SU-DHL-6 (cell line): ENCODE measurements around the gene NME7.

Experiments used
- EZH2phosphoT487 ChIP-seq: fragments of 200-600 bp; sonication (generic), shearing (Covaris generic); conservative IDR thresholded peaks from 2 replicates; pipeline ENCODE4 v1.6.1; 2018; ENCODE audit warnings: mild to moderate bottlenecking, antibody characterized with exemption, low read length, moderate library complexity, mixed read lengths
- TF ChIP-seq, protein P1 (sequence below): fragments of 200-600 bp; sonication (generic); IDR thresholded peaks from one replicate; pipeline ENCODE4 v1.5.1; 2017; ENCODE audit warnings: antibody characterized with exemption, mild to moderate bottlenecking, low read length, moderate library complexity; ENCODE audit not compliant: insufficient read depth, poor library complexity, severe bottlenecking

DNA sequence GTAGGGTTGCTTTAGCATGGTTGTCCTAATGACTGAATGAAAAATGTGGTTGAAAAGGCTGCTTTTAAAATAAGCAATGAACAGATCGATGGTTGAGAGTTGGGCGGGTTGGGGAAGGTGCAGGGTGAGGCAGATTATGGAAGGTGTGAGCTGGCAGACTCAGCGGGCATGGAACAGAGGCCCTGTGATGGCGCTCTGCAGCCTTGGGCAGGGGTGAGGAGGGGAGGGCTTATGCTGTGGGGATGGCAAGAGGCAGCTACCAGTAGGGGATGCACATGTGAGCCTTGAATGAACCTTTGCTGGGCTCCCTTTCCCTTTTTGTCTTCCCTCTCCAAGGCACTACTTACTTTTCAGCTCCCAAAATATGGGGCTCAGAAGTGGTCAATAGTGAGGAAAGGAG, 230.2 kb downstream of the NME7 start:
- TF ChIP-seq, protein P1, sequence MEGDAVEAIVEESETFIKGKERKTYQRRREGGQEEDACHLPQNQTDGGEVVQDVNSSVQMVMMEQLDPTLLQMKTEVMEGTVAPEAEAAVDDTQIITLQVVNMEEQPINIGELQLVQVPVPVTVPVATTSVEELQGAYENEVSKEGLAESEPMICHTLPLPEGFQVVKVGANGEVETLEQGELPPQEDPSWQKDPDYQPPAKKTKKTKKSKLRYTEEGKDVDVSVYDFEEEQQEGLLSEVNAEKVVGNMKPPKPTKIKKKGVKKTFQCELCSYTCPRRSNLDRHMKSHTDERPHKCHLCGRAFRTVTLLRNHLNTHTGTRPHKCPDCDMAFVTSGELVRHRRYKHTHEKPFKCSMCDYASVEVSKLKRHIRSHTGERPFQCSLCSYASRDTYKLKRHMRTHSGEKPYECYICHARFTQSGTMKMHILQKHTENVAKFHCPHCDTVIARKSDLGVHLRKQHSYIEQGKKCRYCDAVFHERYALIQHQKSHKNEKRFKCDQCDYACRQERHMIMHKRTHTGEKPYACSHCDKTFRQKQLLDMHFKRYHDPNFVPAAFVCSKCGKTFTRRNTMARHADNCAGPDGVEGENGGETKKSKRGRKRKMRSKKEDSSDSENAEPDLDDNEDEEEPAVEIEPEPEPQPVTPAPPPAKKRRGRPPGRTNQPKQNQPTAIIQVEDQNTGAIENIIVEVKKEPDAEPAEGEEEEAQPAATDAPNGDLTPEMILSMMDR: no peak
- TF ChIP-seq EZH2phosphoT487: no peak
